ENCODE results near the gene CDK5RAP1.

CDK5RAP1 gene

DNA sequence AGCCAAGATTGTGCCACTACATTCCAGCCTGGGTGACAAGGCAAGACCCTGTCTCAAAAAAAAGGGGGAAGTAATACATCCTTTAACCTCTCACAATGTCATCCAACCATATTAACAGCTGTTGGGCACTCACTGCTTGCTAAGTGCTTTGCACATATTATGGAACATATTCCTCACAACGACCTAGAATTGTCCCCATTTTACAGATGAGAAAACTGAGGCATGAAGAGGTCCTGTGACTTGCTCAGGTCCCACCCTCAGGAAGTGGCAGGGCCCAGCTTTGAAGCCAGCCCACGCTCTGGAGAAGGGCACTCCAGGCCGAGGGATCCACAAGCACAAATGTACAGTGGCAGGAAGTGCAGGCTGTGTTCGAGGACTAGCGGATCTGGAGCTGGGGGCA is 85.0 kb downstream of the CDK5RAP1 start:
- no peak for DNase-seq (ENCODE audit: extremely low read depth, low read depth)
- no peak for TF ChIP-seq CTCF (IDR thresholded peaks at IDR 0.05; ENCODE audit: low read depth, low read length, missing control alignments)
- no peak overlapping the region for H3K4me3 ChIP-seq (replicated peaks; ENCODE audit: low read depth, low read length)

- no peak for DNase-seq (ENCODE audit: extremely low read depth, low read depth)
- no peak for TF ChIP-seq CTCF (IDR thresholded peaks at IDR 0.05; ENCODE audit: low read depth, low read length, missing control alignments)
Measured at GRCh38 chr20:33313686-33314314, 87.5 kb downstream of the CDK5RAP1 start.

GRCh38 chr20:33312583-33312982 is 88.7 kb downstream of the CDK5RAP1 start:
- DNase-seq (ENCODE audit: extremely low read depth, low read depth), result no peak
- no peak for TF ChIP-seq CTCF (IDR thresholded peaks at IDR 0.05; ENCODE audit: low read depth, low read length, missing control alignments)
- no peak overlapping the region for H3K4me3 ChIP-seq (replicated peaks; ENCODE audit: low read depth, low read length)

More at GRCh38 chr20:33313686-33314314, 87.5 kb downstream of the CDK5RAP1 start:
- H3K4me3 ChIP-seq (replicated peaks; ENCODE audit: low read depth, low read length), result no peak overlapping the region

DNA sequence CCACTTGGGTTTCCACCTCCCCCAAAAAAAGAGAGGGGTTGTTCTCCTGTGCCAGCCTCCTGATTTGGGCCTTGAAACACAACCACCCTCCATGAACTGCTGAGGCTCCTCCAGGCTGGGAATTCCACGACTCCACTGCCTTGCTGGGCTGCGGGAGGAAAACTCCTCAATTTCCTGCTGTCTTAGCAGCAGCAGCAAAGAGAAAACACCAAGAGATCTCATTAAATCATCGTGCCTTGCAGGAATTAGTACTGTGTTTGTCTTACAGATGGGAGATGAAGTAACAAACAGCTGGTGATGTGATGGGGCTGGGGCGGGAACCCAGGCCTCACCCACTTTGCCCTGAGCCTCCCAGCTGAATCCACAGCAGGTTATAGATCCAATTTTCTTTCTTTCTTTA is 89.3 kb downstream of the CDK5RAP1 start:
- TF ChIP-seq CTCF (IDR thresholded peaks at IDR 0.05; ENCODE audit: low read depth, low read length, missing control alignments), result no peak
- H3K4me3 ChIP-seq (replicated peaks; ENCODE audit: low read depth, low read length), result no peak overlapping the region
- DNase-seq (ENCODE audit: extremely low read depth, low read depth), result no peak

DNA sequence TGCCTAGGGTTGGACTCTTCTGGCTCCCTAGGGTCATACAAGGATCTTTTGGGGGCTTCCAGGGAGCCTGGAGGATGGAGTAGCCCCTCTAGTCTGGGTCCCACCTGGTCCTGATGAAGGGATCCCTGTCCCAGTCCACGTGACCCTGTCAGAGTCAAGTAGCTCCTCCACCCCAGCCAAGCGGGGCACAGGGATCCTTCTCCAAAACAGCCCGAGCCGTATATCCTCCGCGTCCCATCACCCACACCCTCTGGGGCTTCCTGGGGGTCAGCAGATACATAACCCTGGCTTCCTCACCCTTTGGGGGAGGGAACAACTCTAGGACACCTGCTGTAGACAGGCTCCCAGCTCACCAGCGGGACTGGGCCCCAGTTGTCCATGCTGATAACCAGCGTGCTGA is 90.3 kb downstream of the CDK5RAP1 start:
- no peak for TF ChIP-seq CTCF (IDR thresholded peaks at IDR 0.05; ENCODE audit: low read depth, low read length, missing control alignments)
- no peak for DNase-seq (ENCODE audit: extremely low read depth, low read depth)
- H3K4me3 ChIP-seq (replicated peaks; ENCODE audit: low read depth, low read length), result no peak overlapping the region

GRCh38 chr20:33310327-33310899 is 90.9 kb downstream of the CDK5RAP1 start:
- no peak for DNase-seq (ENCODE audit: extremely low read depth, low read depth)
- H3K4me3 ChIP-seq (replicated peaks; ENCODE audit: low read depth, low read length), result no peak overlapping the region
- no peak for TF ChIP-seq CTCF (IDR thresholded peaks at IDR 0.05; ENCODE audit: low read depth, low read length, missing control alignments)

GRCh38 chr20:33309631-33310030 is 91.7 kb downstream of the CDK5RAP1 start:
- no peak for TF ChIP-seq CTCF (IDR thresholded peaks at IDR 0.05; ENCODE audit: low read depth, low read length, missing control alignments)
- DNase-seq (ENCODE audit: extremely low read depth, low read depth), result no peak
- no peak overlapping the region for H3K4me3 ChIP-seq (replicated peaks; ENCODE audit: low read depth, low read length)
